Measurements from ENCODE around the gene KCNIP1.

The KCNIP1 gene

GRCh38 chr5:170499621-170500020 is 4.2 kb upstream of the KCNIP1 start:
- Histone ChIP-seq H3K36me3 (no peaks in the 10 kb centered on the region), H3K27ac (no peak overlapping the region), H3K27me3 (peaks cover 0 to 45% of the 10 kb centered on the region in 2 donors), H3K4me1 (peaks cover 0 to 8% (median 8%) of the 10 kb centered on the region in 4 donors), H3K4me3 (no peak overlapping the region), H3K9me3 (peaks cover 0 to 6% (median 0%) of the 10 kb centered on the region in 3 donors)
- no peak for TF ChIP-seq CTCF (IDR thresholded peaks at IDR 0.05)
- DNase-seq, result no peak
- intact Hi-C loops (cut with DNase I; ENCODE audit: low total_unique reads), result no loop called here

- no peaks in the 10 kb centered on the region for H3K36me3 ChIP-seq
- H3K27me3 ChIP-seq, result peaks cover 0 to 51% of the 10 kb centered on the region in 2 donors
- peaks cover 0 to 6% (median 0%) of the 10 kb centered on the region in 3 donors for H3K9me3 ChIP-seq
- intact Hi-C loops (cut with DNase I; ENCODE audit: low total_unique reads), result no loop called here
- H3K4me1 ChIP-seq, result peaks cover 0 to 8% (median 8%) of the 10 kb centered on the region in 4 donors
- DNase-seq, result no peak
- H3K27ac ChIP-seq, result no peak overlapping the region
- no peak overlapping the region for H3K4me3 ChIP-seq
- TF ChIP-seq CTCF (IDR thresholded peaks at IDR 0.05), result no peak
These were observed 2.5 kb upstream of the KCNIP1 start for GRCh38 chr5:170501361-170501760.

- Histone ChIP-seq H3K4me3 (no peak overlapping the region), H3K4me1 (peaks cover 0 to 8% (median 8%) of the 10 kb centered on the region in 4 donors), H3K9me3 (peaks cover 0 to 6% (median 0%) of the 10 kb centered on the region in 3 donors), H3K36me3 (no peaks in the 10 kb centered on the region), H3K27ac (no peak overlapping the region), H3K27me3 (peaks cover 0 to 51% of the 10 kb centered on the region in 2 donors)
- intact Hi-C loops (cut with DNase I; ENCODE audit: low total_unique reads), result no loop called here
- TF ChIP-seq CTCF (IDR thresholded peaks at IDR 0.05), result no peak
- DNase-seq, result no peak
These were observed 1.9 kb upstream of the KCNIP1 start for GRCh38 chr5:170501931-170502330.

- Histone ChIP-seq H3K4me1 (peaks cover 0 to 8% (median 8%) of the 10 kb centered on the region in 4 donors), H3K36me3 (no peaks in the 10 kb centered on the region), H3K4me3 (no peak overlapping the region), H3K9me3 (peaks cover 0 to 6% (median 0%) of the 10 kb centered on the region in 3 donors), H3K27me3 (peaks cover 0 to 39% of the 10 kb centered on the region in 2 donors), H3K27ac (no peak overlapping the region)
- DNase-seq, result no peak
- intact Hi-C loops (cut with DNase I; ENCODE audit: low total_unique reads), result no loop called here
- TF ChIP-seq CTCF (IDR thresholded peaks at IDR 0.05), result no peak
These were observed 921 bp downstream of the KCNIP1 start for GRCh38 chr5:170504616-170505266.

GRCh38 chr5:170508036-170508435 is 4.2 kb downstream of the KCNIP1 start:
- peaks cover 0 to 20% of the 10 kb centered on the region in 2 donors for H3K27me3 ChIP-seq
- no peaks in the 10 kb centered on the region for H3K9me3 ChIP-seq
- H3K27ac ChIP-seq, result no peak overlapping the region
- no peak for TF ChIP-seq CTCF (IDR thresholded peaks at IDR 0.05)
- H3K36me3 ChIP-seq, result no peaks in the 10 kb centered on the region
- no peak for DNase-seq
- peaks cover 0 to 8% (median 8%) of the 10 kb centered on the region in 4 donors for H3K4me1 ChIP-seq
- no peak overlapping the region for H3K4me3 ChIP-seq
- intact Hi-C loops (cut with DNase I; ENCODE audit: low total_unique reads), result no loop called here
